ENCODE data around the gene AFF2.

Gene AFF2

GRCh38 chrX:149032449-149032848, 532.0 kb downstream of the AFF2 start:
- no peak for DNase-seq

- no peak for DNase-seq
These were observed 535.7 kb downstream of the AFF2 start for GRCh38 chrX:149036086-149036485.

- no peak for DNase-seq
These were observed 537.0 kb downstream of the AFF2 start for GRCh38 chrX:149037281-149037870.

GRCh38 chrX:149039057-149039456, 538.6 kb downstream of the AFF2 start:
- no peak for DNase-seq

- DNase-seq, result no peak
These were observed 540.6 kb downstream of the AFF2 start for GRCh38 chrX:149040873-149041535.

GRCh38 chrX:149043401-149043800, 543.0 kb downstream of the AFF2 start:
- DNase-seq, result no peak

GRCh38 chrX:149044471-149044870, 544.1 kb downstream of the AFF2 start:
- no peak for DNase-seq

- no peak for DNase-seq
These were observed 545.3 kb downstream of the AFF2 start for GRCh38 chrX:149045645-149046210.
